Gastrocnemius medialis (tissue), 4 donors: Measurements from ENCODE around the gene AKAP11. TPM values are rescaled to one million over a fixed set of nuclear protein-coding genes. Genes with fewer than 3 reads are reported as not detected.

Experiments used
- ATAC-seq, 2 donors: fragments of 150-250 bp; one replicate each; pipeline ENCODE4 v1.9.1; 2016
- DNase-seq, 2 donors: peaks; one replicate each; pipeline ENCODE4 v3.0.0-alpha.2; 2019
- H3K27ac ChIP-seq, 4 donors: fragments of 200-600 bp; sonication (generic); 1 replicate in 1 of 4; 2 replicates in 3 of 4; pipeline ENCODE4 v1.5.1; 2016 to 2018; ENCODE audit warnings: mild to moderate bottlenecking in 2 of 4, moderate library complexity in 1 of 4
- H3K27me3 ChIP-seq, 3 donors: fragments of 200-600 bp; sonication (generic) in 2 of 3; 1 replicate in 1 of 3; 2 replicates in 2 of 3; pipeline versions ENCODE4 v1.5.1 to v1.6.0; 2016 to 2019; ENCODE audit warnings: mild to moderate bottlenecking in 1 of 3, moderate library complexity in 1 of 3
- H3K36me3 ChIP-seq, 2 donors: fragments of 200-600 bp; sonication (generic) in 1 of 2; one replicate each; pipeline ENCODE4 v1.5.1; 2017 to 2018
- H3K4me1 ChIP-seq, 2 donors: fragments of 200-600 bp; sonication (generic) in 1 of 2; one replicate each; pipeline ENCODE4 v1.5.1; 2016 to 2017; ENCODE audit warnings: mild to moderate bottlenecking in 2 of 2
- H3K4me3 ChIP-seq, 4 donors: fragments of 200-600 bp; sonication (generic) in 3 of 4; 1 replicate in 1 of 4; 2 replicates in 3 of 4; pipeline ENCODE4 v1.5.1; 2016 to 2019; ENCODE audit warnings: mild to moderate bottlenecking in 2 of 4
- H3K9me3 ChIP-seq, 3 donors: fragments of 200-600 bp; sonication (generic) in 2 of 3; 1 replicate in 1 of 3; 2 replicates in 2 of 3; pipeline ENCODE4 v1.5.1; 2016 to 2019
- CTCF ChIP-seq, 5 experiments: fragments of 450-650 bp in 3 of 5; fragments of 200-600 bp in 2 of 5; sonication (generic) in 2 of 5; IDR thresholded peaks in 4 of 5; conservative IDR thresholded peaks in 1 of 5; 1 replicate in 4 of 5; 2 replicates in 1 of 5; pipeline ENCODE4 v1.5.1; 2016 to 2019; ENCODE audit warnings: antibody characterized with exemption in 5 of 5, mild to moderate bottlenecking in 3 of 5, moderate library complexity in 3 of 5
- POLR2A ChIP-seq, 2 donors: fragments of 450-650 bp; IDR thresholded peaks; one replicate each; pipeline ENCODE4 v1.6.1; 2017; ENCODE audit warnings: antibody characterized with exemption in 2 of 2, mild to moderate bottlenecking in 2 of 2, moderate library complexity in 2 of 2
- in situ Hi-C, 4 donors: fragments of 200-750 bp; cut with MboI; loops; one replicate each; pipeline versions ENCODE4 v1.15.0 to v1.8.0; 2017; ENCODE audit warnings: low sequenced_read_pairs in 4 of 4
- intact Hi-C: fragments of 100-400 bp; cut with DNase I; formaldehyde crosslinking; loops from one replicate; pipeline ENCODE4 v1.15.1; 2023; ENCODE audit warnings: low total_unique reads
- total RNA-seq, 4 donors: library from RNA; depleted of rRNA; stranded (reverse); fragments of >200 nt; gene quantifications; one replicate each; pipeline versions ENCODE4 v1.1.0 to v1.2.3, GENCODE V29; 2016

AKAP11 gene
- total RNA-seq, 4 donors from 2014 or later, result 7.7 to 12.8 (median 10.4) TPM

DNA sequence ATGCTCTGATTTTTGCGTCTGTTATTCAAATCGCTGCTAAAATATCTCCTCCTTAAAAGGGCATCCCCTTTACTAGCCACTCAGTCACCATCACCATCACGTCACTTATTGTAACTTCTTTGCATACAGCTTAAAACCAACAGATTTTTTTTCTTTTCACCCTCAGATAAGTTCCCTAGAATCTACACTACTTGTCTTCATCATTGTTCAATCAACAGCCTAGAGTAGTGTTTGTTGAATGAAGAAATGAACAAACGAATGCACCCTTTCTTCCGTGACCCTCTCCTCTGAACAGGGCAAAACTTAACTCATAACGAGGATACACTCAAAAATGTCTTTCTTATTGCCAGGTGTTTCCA, 1.1 kb upstream of the AKAP11 start:
- Histone ChIP-seq H3K27ac (peak overlapping the region; percentile 66 to 79 (median 74)), H3K36me3 (no peaks in the 10 kb centered on the region), H3K27me3 (peaks cover 0 to 5% (median 0%) of the 10 kb centered on the region in 3 donors), H3K4me3 (peak overlapping the region; percentile 69 to 81 (median 70)), H3K4me1 (peaks cover 20 to 22% of the 10 kb centered on the region in 2 donors), H3K9me3 (no peaks in the 10 kb centered on the region)
- in situ Hi-C loops (no loop called here), intact Hi-C loops (loop anchor here (5.0 kb wide), 1 partner anchor 224 kb away; the partner anchor contains the start of gene DGKH)
- no peak for ATAC-seq
- no peak for TF ChIP-seq CTCF (IDR thresholded peaks at IDR 0.05 in 4 of 5, conservative IDR thresholded peaks at IDR 0.05 in 1 of 5)
- no peak for TF ChIP-seq POLR2A (IDR thresholded peaks at IDR 0.05)
- no peak for DNase-seq

DNA sequence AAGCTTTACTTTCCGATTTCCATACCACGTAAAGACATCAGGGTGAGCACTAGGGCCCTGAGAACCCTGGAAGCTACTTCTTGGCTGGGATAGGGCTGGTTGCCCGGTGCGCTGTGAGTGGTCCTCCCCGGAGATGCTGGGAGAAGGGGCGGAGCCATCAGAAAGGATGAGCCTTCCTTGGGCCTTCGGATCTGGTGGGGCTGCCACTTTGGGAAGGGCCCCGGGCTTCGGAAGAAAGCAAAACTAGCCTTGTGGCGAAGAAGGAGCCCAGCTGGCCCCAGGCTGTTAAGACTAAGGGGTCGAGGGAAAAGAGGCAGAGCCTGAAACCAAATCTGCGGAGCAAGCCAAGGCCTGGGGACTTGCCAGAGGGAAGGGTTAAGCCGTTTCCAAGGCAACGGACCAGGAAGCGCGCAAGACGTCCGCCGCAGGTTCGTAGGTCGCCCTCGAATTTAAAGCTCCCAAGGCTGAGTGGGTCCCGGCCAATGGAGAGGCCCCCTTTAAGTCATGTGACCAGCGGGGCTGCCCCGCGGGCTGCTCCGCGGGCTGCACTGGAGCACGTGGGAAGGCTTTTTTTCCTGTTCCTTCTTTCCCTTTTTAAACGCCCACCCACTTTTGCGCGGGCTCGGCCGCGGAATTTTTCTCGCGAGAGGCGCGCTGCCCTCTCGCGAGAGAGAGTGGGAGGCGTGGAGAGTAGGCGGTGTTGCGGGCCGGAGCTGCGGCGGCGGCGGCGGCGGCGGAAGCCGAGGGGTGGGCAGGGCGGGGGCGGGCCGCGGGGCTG, 426 bp upstream of the AKAP11 start:
- peaks cover 0 to 5% (median 0%) of the 10 kb centered on the region in 3 donors for H3K27me3 ChIP-seq
- peaks cover 14 to 15% of the 10 kb centered on the region in 2 donors for H3K4me1 ChIP-seq
- H3K4me3 ChIP-seq, result peak overlapping the region; percentile 69 to 81 (median 70)
- in situ Hi-C loops (no loop called here), intact Hi-C loops (loop anchor here (5.0 kb wide), 1 partner anchor 224 kb away; the partner anchor contains the start of gene DGKH)
- DNase-seq (peak; percentile 82 to 91), ATAC-seq (peak; percentile 91 to 92)
- H3K9me3 ChIP-seq, result no peaks in the 10 kb centered on the region
- H3K27ac ChIP-seq, result peak overlapping the region; percentile 66 to 79 (median 74)
- H3K36me3 ChIP-seq, result no peaks in the 10 kb centered on the region
- no peak for TF ChIP-seq POLR2A (IDR thresholded peaks at IDR 0.05)
- no peak for TF ChIP-seq CTCF (IDR thresholded peaks at IDR 0.05 in 4 of 5, conservative IDR thresholded peaks at IDR 0.05 in 1 of 5)

DNA sequence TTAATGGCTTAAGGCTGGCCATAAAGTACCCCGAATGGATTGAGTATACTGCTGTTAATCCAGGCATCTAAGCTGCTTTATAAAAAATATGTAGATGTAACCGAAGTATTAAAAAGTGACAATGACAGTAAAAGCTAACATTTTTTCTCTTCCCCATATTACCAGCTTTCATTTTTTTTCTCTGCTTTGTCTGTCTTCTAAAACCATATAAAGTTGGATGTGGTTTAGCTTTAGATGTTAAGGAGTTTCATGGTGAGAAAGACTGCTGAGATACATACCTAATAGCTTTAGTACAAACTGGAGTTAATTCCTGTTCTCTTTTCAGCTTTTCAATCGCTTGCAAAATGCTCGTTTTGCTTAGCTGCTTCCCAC, 838 bp downstream of the AKAP11 start:
- Histone ChIP-seq H3K36me3 (no peaks in the 10 kb centered on the region), H3K4me3 (peak overlapping the region; percentile 69 to 81 (median 70)), H3K4me1 (peaks cover 9% of the 10 kb centered on the region in 2 donors), H3K27ac (peak overlapping the region; percentile 66 to 79 (median 74)), H3K9me3 (no peaks in the 10 kb centered on the region), H3K27me3 (peaks cover 0 to 5% (median 0%) of the 10 kb centered on the region in 3 donors)
- in situ Hi-C loops (no loop called here), intact Hi-C loops (loop anchor here (5.0 kb wide), 1 partner anchor 225 kb away; the partner anchor contains the start of gene DGKH)
- no peak for DNase-seq
- no peak for ATAC-seq
- TF ChIP-seq CTCF (IDR thresholded peaks at IDR 0.05 in 4 of 5, conservative IDR thresholded peaks at IDR 0.05 in 1 of 5) (no peak), POLR2A (IDR thresholded peaks at IDR 0.05) (no peak)

DNA sequence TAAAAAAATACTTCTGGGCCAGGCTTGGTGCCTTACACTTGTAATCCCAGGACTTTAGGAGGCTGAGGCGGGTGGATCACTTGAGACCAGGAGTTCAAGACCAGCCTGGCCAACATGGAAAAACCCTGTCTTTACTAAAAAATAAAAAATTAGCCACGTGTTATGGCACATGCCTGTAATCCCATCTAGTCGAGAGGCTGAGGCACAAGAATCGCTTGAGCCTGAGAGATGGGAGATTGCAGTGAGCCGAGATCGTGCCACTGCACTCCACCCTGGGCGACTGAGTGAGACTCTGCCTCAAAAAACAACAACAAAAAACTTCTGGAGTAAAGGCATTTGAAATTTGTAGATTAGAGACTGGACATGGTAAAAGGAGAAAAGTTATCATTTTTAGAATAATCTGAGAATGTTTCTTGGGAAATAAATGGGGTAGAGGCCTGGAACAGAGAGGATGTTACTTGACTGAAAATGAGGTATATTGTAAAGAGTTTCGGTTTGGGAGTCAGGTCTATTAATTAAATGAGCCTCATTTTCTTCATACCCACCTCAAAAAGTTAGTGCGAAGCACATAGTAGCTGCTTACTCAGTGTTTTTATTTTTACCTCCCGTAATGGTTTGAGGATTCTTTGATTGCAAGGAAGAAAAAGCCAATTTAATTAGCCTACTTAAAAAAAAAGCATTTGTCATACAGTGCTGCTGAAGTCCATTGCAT, 2.6 kb downstream of the AKAP11 start:
- H3K4me1 ChIP-seq, result peaks cover 9% of the 10 kb centered on the region in 2 donors
- in situ Hi-C loops, result no loop called here
- H3K27me3 ChIP-seq, result peaks cover 0 to 5% (median 0%) of the 10 kb centered on the region in 3 donors
- no peak overlapping the region for H3K27ac ChIP-seq
- ATAC-seq (no peak), DNase-seq (no peak)
- H3K4me3 ChIP-seq, result no peak overlapping the region
- TF ChIP-seq CTCF (IDR thresholded peaks at IDR 0.05 in 4 of 5, conservative IDR thresholded peaks at IDR 0.05 in 1 of 5), result no peak
- TF ChIP-seq POLR2A (IDR thresholded peaks at IDR 0.05), result no peak
- intact Hi-C loops, result loop anchor here (5.0 kb wide), 1 partner anchor 227 kb away; the partner anchor contains the start of gene DGKH
- no peaks in the 10 kb centered on the region for H3K36me3 ChIP-seq
- no peaks in the 10 kb centered on the region for H3K9me3 ChIP-seq
